D341Med (cell line): ENCODE data around the gene RBFOX2.
"Not testable (repeated sequence)": the region's sequence is repeated elsewhere in the genome, so short reads cannot be mapped to it uniquely, and the experiment has no call there.

Experiments
- DNase-seq: peaks from one replicate; pipeline ENCODE4 v3.0.0; 2012; ENCODE audit warnings: low spot score

The RBFOX2 gene

DNA sequence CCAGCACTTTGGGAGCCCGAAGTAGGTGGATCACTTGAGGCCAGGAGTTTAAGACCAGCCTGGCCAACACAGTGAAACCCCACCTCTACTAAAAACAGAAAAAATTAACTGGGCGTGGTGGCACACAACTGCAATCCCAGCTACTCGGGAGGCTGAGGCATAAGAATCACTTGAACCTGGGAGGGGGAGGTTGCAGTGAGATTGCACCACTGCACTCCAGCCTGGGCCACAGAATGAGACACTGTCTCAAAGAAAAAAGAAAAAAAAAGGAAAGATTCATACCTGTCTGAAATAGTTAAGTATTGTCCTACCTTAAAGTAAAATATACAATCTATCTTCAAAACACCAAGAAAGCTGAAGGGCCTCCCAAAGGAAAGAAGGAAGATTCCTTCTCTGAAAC is 20.1 kb downstream of the RBFOX2 start:
- no peak for DNase-seq

DNA sequence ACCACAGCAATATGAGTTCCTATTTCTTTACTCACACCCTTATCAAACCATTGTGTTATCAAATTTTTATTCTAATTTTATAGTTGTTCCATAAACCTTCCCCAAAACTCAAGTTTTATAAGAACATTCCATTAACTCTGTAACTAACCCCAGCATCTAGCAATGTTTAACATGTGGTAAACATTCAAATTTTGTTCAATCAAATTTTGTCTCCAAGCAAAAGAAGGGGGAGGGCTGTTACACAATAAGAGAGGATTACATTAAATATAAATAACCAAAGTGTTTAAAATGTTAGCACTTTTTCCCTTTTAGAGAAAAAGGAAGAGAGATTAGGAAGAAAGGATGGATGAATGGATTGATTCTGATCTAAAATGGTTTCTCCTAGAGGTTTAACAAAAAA is 20.5 kb downstream of the RBFOX2 start:
- no peak for DNase-seq

DNA sequence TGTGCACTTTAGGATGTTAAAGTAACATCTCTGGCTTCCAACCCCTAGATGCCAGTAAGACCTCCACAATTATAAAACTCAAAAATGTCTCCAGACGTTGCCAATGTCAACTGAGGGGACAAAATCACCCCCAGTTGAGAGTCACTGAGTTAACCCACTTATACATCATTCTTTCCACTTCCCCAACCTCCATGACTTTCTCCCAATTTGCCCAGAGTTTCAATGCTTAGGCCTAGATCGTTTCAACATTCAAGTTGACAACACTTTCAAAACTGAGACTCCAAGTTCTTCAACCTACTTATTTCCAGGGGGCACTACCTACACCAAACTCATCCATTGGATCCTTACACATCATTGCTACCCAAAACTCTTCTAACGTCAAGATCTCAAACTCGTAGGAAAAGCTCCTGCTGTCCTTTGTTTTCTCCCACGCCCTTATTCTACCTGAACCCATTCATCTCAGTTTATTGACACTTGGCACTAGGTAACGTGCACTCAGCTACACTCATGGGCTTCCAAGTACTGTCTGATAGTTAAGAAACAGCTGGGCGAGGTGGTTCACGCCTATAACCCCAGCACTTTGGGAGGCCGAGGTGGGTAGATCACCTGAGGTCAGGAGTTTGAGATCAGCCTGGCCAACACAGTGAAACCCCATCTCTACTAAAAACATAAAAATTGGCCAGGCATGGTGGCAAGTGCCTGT is 24.5 kb downstream of the RBFOX2 start:
- DNase-seq: no peak

DNA sequence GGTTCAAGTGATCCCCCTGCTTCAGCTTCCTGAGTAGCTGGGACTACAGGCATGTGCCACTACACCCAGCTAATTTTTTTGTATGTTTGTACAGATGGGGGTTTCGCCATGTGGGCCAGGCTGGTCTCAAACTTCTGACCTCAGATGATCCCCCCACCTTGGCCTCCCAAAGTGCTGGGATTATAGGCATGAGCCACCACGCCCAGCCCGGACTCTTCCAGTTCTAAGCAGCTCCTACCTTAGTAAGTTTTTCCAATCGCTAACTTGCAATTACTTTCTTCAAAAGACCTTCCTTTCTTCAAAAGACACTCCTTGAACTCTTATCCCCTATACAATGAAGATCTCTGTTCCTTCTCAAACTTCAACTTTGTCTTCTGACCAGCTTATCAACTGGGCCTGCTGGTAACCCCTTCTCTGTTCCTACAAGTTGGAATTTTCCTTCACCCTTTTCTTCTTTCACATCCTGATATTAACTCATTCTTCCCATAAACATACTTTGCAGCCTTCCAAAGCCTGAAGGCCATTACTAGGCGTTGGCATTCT is 25.8 kb downstream of the RBFOX2 start:
- DNase-seq: no peak

DNA sequence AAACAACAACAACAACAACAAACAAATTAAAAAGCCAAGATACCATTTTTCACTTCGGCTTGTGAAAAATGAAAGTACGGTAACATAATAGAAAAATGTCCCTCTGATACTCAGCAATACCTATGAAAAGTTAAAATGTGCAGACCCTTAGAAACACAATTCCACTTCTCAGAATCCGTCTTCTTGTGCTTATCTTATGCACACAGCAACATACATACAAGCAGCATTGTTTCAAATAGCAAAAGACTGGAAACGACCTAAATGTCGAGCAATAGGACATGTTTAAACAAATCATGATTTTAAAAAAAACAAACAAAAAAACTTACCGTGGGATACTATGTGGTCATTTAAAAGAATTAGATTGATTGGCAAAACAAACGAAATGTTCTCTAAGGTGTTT is 26.5 kb downstream of the RBFOX2 start:
- DNase-seq: no peak

DNA sequence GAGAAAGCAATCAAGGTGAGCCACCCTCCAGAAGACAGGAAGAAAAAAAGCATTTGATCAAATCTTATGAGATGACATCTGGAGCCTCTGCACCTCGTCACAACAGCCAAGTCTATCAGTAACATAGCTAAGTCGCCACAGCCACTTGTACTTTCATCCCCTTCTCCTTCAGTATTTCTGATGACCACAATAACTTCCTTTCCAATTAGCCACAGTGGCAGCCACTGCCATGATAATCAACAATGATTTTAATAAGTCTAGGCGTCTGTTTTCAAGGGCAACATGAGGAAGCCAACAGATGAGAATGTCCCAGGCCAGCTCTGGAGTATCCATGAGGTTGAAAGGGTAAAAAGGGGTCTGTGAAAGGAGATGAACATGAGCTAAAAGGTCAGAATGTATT is 29.9 kb downstream of the RBFOX2 start:
- DNase-seq: no peak

DNA sequence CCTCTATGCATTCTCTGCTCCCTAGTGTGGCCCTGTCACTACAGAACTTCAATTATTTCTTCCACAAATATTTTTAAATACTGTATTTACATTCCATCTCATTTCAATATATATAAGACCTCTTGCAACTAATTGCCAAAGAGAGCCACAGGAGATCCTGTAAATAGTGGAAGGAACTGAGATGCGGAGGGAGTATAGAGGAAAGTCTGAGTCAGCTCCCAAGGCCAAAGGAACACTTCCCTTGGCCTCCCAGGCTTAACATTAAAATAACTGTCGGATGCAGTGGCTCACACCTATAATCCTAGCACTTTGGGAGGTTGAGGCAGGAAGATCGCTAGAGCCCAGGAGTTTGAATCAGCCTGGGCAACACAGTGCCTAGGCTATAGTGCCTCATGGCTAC is 31.2 kb downstream of the RBFOX2 start:
- DNase-seq: no peak

DNA sequence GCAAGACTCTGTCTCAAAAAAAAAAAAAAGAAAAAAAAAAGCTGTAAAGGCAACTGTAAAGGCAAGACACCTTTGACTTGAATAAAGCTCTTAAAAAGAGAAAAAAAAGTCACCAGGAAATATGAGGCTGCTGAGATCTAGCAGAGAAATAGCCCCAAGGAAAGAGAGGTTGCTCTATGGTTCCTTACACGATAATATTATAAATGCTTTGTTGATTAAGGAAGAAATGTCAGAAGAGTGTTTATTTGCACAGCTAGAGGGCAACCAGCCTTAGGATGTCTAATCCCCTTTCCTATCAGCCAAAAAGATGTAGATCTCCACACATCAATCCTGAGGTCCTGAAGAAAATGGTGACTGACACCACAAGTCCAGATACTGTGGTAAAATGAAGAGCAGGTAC is 32.0 kb downstream of the RBFOX2 start:
- no peak for DNase-seq

DNA sequence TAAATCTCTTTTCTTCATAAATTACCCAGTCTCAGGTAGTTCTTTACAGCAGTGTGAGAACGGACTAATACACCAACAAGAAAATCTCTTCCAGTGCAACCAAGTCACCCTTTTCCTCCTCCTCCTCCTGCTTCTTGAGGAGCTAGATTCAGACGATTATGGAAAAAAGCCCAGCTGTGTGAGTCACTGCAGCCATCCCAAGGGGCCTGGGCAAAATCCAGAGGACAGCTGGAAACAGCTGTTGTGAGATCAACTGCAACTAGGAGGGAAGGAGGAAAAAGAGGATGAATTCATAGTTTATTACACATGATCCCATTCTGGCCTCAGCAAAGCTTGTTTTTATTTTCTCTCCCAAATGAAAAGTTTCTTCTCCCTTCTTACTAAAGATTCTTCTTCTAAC is 32.9 kb downstream of the RBFOX2 start:
- DNase-seq: no peak

DNA sequence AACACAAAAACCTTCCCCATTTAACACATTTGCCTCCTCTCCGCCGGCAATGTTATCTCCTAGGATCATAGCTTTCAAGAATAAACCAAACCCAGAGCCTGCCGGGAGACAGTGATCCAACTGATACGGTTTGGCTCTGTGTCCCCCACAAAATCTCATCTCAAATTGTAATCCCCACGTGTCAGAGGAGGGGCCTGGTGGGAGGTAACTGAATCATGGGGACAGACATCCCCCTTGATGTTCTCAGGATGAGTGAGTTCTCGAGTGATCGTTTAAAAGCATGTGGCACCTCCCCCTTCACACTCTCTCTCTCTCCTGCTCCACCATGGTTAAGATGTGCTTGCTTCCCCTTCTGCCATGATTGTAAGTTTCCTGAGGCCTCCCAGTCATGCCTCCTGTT is 33.3 kb downstream of the RBFOX2 start:
- no peak for DNase-seq

DNA sequence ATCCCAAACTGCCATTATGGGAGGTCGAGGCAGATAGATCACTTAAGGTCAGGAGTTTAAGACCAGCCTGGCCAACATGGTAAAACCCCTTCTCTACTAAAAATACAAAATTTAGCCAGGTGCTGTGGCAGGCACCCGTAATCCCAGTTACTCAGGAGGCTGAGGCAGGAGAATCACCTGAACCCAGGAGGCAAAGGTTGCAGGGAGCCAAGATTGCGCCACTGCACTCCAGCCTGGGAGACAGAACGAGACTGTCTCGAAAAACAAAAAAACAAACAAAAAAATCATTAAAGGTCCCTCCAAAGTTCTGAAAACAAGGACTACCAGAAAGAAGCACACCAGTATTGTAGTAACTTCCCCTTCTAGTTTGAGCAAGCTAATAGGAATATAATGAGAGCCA is 34.9 kb downstream of the RBFOX2 start:
- not testable (repeated sequence) for DNase-seq

DNA sequence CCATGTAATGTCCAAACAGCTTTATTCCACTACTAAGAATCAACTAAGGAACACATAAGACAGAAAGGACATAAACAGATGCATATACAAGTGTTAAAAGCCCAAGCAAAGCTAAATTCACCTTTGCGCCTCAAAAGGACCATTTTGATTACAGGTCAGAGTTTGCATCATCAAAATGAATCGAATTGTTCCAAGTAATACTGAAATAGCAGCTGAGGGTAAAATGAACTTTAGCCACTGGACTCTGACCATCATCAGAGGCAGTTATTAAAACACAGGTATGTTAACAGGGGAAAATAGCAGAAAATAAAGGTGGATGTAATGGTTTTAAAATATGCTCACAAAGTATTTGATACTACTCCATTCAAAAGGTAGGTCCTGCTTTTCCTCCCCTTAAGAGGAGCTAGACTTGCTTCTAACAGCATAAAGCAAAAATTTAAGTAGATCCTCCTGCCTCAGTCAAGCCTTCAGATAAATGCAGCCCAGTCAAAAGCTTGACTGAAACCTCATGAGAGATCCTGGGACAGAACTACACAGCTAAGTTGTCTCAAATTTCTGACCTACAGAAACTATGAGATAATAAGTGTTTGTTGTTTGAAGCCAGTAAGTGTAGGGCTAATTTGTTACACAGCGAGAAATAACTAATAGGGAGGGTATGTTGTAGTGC is 35.4 kb downstream of the RBFOX2 start:
- no peak for DNase-seq

DNA sequence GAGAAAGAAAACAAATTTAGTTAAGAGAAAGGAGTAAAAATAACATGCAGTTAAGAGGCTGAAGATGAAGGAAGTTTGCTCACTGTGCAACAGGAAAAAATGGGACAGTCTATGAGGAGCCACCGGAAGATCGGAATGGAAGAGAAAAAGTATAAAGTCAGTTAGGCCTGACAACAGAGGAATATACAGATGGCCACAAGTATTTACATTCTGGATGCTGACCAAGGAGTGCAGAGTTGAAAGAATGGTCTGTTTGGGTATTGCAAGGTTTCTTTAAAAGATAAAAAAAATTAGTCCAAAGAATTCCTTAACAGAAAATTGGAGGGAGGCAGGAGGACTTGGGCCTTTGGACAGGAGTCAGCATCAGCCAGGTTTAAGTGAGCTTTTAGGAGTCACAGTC is 37.5 kb downstream of the RBFOX2 start:
- no peak for DNase-seq

DNA sequence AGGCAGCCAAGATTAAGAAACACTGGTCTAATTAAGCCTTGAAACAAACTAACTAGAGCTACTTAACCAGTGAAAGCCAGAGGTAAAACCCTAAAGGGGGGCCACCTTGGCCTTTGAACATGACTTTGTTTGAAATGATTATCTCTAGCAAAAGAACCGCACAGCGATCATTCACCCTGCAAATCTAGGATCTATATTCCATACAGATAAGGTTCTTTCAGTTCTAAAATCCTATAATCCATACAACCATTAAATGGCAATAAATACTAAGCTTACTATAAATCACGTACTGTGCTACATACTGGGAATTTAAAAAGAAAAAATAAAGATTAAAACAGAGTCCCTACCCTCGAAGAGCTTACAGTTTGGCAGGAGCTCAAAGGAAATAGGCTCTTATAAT is 40.6 kb downstream of the RBFOX2 start:
- no peak for DNase-seq

DNA sequence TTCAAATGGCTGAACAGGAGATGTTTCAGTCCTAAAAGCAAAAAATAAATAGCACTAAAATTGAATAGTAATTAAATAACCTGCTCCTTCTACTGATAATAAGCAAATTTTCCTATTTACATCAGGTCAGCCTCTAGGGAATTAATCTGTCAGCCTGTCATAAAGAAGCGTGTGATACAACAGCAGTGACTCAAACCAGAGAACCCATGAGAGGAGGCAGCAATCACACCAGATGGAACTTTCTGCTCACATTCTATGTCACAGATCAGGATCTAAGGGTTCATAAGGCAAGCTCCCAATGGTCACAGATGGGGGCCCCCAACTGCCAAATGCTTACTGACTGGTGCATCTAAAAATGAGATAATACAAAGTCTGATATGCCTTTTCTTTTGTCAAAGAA is 41.1 kb downstream of the RBFOX2 start:
- peak; percentile 38 for DNase-seq

DNA sequence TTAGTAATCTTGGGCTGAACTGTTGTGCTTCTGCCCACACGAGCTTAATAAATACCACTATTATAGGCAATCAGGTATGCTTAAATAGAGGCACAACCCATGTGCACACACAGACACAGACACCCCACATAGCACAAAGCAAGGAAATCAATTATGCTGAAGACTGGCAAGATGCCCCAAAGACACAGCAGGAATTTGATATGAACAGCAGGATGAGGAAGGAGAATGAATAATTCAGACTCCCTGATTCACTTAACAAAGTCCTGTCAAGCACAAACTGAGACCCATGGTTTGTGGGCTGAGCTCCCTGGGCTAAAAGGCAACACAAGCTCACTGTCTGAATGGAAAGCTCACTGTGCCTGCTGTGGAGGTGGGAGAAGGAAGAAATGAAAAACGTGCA is 42.5 kb downstream of the RBFOX2 start:
- DNase-seq: no peak

DNA sequence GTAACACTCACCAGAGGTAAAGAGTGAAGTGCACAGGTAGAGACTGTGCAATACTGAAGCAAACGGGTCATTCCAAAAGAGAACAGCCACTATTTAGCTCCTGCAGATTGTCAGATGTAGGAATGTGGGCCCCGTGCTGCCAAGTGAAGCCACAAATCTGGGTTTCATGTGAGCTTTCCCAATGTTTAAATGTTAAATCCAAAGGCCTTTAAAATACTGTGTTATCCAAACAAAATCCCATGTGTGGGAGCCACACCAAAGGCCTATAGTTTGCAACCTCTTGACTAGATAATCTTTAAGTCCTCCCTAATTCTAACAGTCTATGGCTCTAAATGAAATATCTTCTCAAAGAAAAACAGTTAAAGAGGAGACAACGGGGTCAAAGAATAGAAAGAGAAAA is 43.3 kb downstream of the RBFOX2 start:
- DNase-seq: no peak

DNA sequence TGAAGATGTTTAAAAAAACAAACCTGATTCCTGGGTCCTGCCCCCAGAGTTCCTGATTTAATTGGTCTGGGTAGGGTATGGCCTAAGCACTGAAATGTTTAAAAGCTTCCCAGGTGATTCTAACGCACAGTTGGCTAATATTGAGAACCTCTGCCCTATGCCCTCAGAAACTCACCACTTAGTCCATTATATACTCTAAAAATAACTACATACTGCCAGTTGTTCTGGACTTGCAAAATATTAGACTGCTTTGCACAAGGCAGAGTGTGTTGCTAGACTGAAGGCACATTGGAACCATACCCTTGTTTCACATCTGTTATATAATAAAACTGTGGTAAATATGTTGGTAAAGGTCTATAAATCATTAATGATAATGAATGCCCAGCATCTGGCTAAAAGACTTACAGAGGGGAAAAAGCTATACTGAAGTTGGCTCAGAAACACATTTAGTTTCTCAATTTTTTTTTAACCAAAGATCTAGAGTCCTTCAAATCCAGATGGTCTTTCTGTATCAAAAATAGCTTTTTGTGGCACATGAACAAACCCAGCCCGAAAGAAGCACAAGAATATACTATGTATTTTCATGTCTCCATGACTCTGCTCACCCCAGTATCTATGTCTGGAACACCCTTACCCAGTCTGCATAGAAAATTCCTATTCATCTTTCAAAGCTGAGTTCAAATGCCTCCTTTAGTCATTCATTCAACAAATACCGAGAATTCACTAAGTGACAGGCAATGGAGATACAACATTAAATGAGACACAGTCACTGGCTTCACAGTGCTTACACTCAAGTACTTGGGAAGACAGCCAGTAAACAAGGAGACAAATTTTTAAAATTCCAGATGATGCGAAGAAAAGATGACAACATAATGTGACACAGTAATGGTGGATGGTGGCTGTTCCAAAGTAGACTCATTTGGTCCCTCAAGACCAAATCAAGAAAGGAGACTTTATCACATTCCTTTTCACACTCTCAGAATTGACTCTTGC is 44.1 kb downstream of the RBFOX2 start:
- no peak for DNase-seq

DNA sequence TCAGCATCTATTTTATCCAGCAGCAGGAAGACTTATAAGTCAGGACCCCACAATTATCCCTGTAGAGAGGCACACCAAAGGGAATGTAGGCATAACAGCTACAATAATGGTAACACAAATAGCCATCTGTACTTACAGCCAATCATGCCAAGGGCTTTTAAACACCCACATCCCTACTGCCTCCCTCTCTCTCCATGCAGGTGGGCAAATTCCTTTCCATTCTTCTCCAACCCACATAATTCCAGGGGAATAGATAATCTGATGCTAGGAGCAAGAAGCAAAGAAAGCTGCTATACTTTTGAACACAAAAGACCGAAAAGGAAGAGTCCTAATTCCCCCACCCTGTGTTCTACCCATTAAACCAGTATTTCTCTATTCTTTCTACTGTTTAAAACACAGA is 46.7 kb downstream of the RBFOX2 start:
- no peak for DNase-seq

DNA sequence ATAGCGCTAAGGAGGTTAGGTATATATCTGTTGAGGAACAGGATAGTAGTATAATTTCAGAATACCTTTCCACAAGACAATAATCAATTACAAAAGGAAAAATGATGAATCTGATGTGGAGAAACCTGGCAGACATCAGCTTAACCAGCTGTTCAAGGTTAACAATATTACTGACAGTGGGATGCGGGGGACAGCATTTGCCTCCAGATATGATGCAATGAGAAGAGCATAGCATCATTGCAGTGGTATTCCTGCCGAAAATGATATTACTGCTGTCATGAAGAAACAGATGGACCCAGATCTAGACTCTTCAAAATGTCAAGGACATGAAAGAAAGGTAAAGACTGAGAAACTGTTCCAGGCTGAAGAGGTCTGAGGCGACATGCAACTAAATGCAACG is 49.7 kb downstream of the RBFOX2 start:
- DNase-seq: no peak

DNA sequence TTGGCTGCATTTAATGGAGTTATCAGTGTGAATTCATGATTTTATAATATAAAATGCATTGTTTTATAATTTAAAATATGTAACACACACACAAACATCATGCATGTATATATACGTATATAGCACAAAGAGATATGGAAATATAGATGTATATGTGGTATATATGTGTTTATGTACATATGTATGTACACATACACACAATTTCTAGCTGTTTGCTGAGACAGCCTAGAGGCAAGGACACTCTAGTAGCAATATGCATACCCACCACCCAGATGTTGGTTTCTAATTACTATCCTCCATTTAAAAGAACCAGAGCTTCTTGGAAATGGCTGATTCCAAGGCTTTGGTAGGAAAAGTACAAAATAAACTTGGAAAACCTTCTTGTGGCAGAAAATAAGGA is 50.4 kb downstream of the RBFOX2 start:
- no peak for DNase-seq

DNA sequence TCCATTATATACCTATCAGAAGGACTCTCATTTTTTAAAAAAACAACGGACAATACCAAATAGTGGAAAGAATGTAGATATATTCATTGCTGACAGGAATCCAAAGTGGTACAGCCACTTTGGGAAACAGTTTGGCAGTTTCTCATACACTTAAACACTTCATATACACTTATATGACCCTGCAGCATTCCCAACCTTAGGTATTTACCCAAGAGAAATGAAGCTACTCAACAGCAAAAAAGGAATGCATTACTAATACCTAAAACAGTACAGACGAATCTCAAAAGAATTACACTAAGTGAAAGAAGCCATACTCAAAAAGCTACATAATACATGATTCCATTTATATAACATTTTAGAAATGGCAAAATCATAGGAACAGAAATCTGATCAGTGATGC is 51.5 kb downstream of the RBFOX2 start:
- no peak for DNase-seq

DNA sequence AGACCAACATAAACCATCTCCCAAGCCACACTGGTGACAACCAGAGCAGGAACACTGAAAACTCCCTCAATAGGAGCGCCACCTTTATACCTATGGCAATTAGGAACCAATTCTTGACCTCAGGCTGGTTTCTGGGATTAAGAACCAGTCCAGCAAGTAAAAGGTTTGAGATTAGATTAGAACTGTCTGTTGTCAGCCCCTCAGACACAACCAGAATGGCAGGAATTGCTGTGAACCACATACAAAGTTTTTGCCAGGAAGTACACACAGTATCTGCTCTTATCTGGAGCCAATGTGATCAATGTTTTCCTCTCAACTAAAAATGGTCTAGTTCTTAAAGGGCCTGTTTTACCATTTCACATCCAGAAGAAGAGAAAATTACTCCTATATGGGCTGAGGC is 55.2 kb downstream of the RBFOX2 start:
- DNase-seq: no peak
